Dermis blood vessel endothelial cell (primary cell): ENCODE measurements around the gene NDRG2. TPM values are rescaled to one million over a fixed set of nuclear protein-coding genes. Genes with fewer than 3 reads are reported as not detected.
"Not testable (repeated sequence)": the region's sequence is repeated elsewhere in the genome, so short reads cannot be mapped to it uniquely, and the experiment has no call there.

ENCODE experiments used
- DNase-seq: peaks from one replicate; pipeline ENCODE4 v3.0.0; 2010
- total RNA-seq: library from RNA; depleted of rRNA; stranded (reverse); fragments of >200 nt; gene quantifications from 2 replicates; pipeline ENCODE4 v1.2.3, GENCODE V29; 2014

NDRG2 gene
- total RNA-seq, 1 donor from 2014 or later, result 3.6 TPM

- no peak for DNase-seq
Measured at GRCh38 chr14:21055432-21056117, 30.7 kb upstream of the NDRG2 start.

- DNase-seq, result no peak
Measured at GRCh38 chr14:21054768-21055145, 29.9 kb upstream of the NDRG2 start.

- DNase-seq, result no peak
Measured at GRCh38 chr14:21054123-21054767, 29.4 kb upstream of the NDRG2 start.

GRCh38 chr14:21053184-21054122 lies 28.6 kb upstream of the NDRG2 start:
- DNase-seq, result no peak

GRCh38 chr14:21050597-21050996 lies 25.7 kb upstream of the NDRG2 start:
- no peak for DNase-seq

- no peak for DNase-seq
Measured at GRCh38 chr14:21049271-21049673, 24.4 kb upstream of the NDRG2 start.

- DNase-seq, result no peak
Measured at GRCh38 chr14:21048638-21049037, 23.8 kb upstream of the NDRG2 start.

- DNase-seq, result no peak
Measured at GRCh38 chr14:21047378-21047781, 22.5 kb upstream of the NDRG2 start.

GRCh38 chr14:21043974-21044618 lies 19.2 kb upstream of the NDRG2 start:
- no peak for DNase-seq

GRCh38 chr14:21043387-21043973 lies 18.6 kb upstream of the NDRG2 start:
- no peak for DNase-seq

- DNase-seq, result no peak
Measured at GRCh38 chr14:21042918-21043317, 18.1 kb upstream of the NDRG2 start.

GRCh38 chr14:21041676-21042433 lies 17.0 kb upstream of the NDRG2 start, which contains the start of gene RNASE7:
Gene RNASE7 (plus strand): TSS chr14:21042362. CDS start chr14:21042993, 631 bp downstream.
- DNase-seq, result no peak

- not testable (repeated sequence) for DNase-seq
Measured at GRCh38 chr14:21040941-21041340, 16.1 kb upstream of the NDRG2 start.

- DNase-seq, result no peak
Measured at GRCh38 chr14:21040370-21040925, 15.6 kb upstream of the NDRG2 start.

- DNase-seq, result peak; percentile 63
Measured at GRCh38 chr14:21039585-21040369, 14.9 kb upstream of the NDRG2 start.

- peak; percentile 10 for DNase-seq
Measured at GRCh38 chr14:21038441-21039422, 13.9 kb upstream of the NDRG2 start.

GRCh38 chr14:21037156-21037555 lies 12.3 kb upstream of the NDRG2 start:
- DNase-seq, result no peak

- no peak for DNase-seq
Measured at GRCh38 chr14:21036751-21037150, 11.9 kb upstream of the NDRG2 start.

GRCh38 chr14:21034707-21035106 lies 9.8 kb upstream of the NDRG2 start, which contains the start of gene RNASE13:
Gene RNASE13 (minus strand): TSS chr14:21034807. CDS start chr14:21034288, 519 bp downstream.
- DNase-seq, result no peak
